GM12878 (cell line): ENCODE results near the gene CYP2A7. TPM values are rescaled to one million over a fixed set of nuclear protein-coding genes. Genes with fewer than 3 reads are reported as not detected.
"Not testable (repeated sequence)": the region's sequence is repeated elsewhere in the genome, so short reads cannot be mapped to it uniquely, and the experiment has no call there.

Source experiments
- ATAC-seq: fragments of 200-7000 bp; cut with Tn5 transposase; 3 replicates; pipeline ENCODE4 v1.9.1; 2020; ENCODE audit warnings: mild to moderate bottlenecking, moderate library complexity
- BruUV-seq: library from RNA; stranded (reverse); fragments of 400-500 nt; replicated peaks from 2 replicates; lab custom pipeline; 2021; lab: Mats Ljungman, UMichigan
- CTCF ChIA-PET: fragments of 300-600 bp; sonication (Branson Sonifier 250); formaldehyde crosslinking; extraction: SDS; loops from one replicate; lab custom pipeline; 2021; ENCODE audit warnings: inconsistent platforms; lab: Yijun Ruan, JAX
- POLR2A ChIA-PET: fragments of 350-600 bp; formaldehyde crosslinking; extraction: SDS; loops from one replicate; lab custom pipeline; 2021; ENCODE audit warnings: inconsistent platforms; lab: Charles Lee
- RAD21 ChIA-PET: fragments of 300-600 bp; sonication (Branson Sonifier 250); formaldehyde crosslinking; loops from one replicate; lab custom pipeline; 2023; ENCODE audit warnings: antibody characterized with exemption; ENCODE audit not compliant: unreplicated experiment; lab: Charles Lee
- SMC1A ChIA-PET: fragments of 300-600 bp; sonication (Branson Sonifier 250); formaldehyde crosslinking; loops from one replicate; lab custom pipeline; 2023; ENCODE audit not compliant: unreplicated experiment, uncharacterized antibody; lab: Charles Lee
- DNase-seq: peaks from one replicate; pipeline ENCODE4 v3.0.0-alpha.2; 2011; ENCODE audit warnings: low read depth, low spot score
- FAIRE-seq: peaks from 3 replicates; lab custom pipeline; 2011; peaks lifted over from hg19 to GRCh38; lab: Jason Lieb, UNC
- H2AFZ ChIP-seq: 2 replicates; pipeline ENCODE4 v1.6.0; 2011; ENCODE audit warnings: low read depth, low read length, control low read depth; ENCODE audit not compliant: control insufficient read depth
- H3K27ac ChIP-seq: 2 replicates; pipeline ENCODE4 v1.5.1; 2011; ENCODE audit warnings: control low read depth; ENCODE audit not compliant: control insufficient read depth, insufficient read depth
- H3K27me3 ChIP-seq, 2 experiments: replicated peaks in 1 of 2; 2 replicates each; pipeline versions ENCODE4 v1.6.0 to v1.6.1; 2011; ENCODE audit warnings: low read length in 1 of 2; ENCODE audit not compliant: control insufficient read depth in 2 of 2, insufficient read depth in 2 of 2
- H3K36me3 ChIP-seq, 2 experiments: 2 replicates each; pipeline ENCODE4 v1.5.1; 2011; ENCODE audit warnings: low read length in 1 of 2; ENCODE audit not compliant: control insufficient read depth in 2 of 2, insufficient read depth in 2 of 2
- H3K4me1 ChIP-seq: 2 replicates; pipeline ENCODE4 v1.6.1; 2011; ENCODE audit warnings: mild to moderate bottlenecking, low read length, moderate library complexity, mixed read lengths; ENCODE audit not compliant: control insufficient read depth, insufficient read depth
- H3K4me2 ChIP-seq: 2 replicates; pipeline ENCODE4 v1.6.0; 2011; ENCODE audit warnings: control low read depth; ENCODE audit not compliant: control insufficient read depth, insufficient read depth
- H3K4me3 ChIP-seq: fragments of 200-600 bp; sonication (generic); 2 replicates; pipeline ENCODE4 v1.5.1; 2016
- H3K79me2 ChIP-seq: 2 replicates; pipeline ENCODE4 v1.6.0; 2011; ENCODE audit warnings: low read length; ENCODE audit not compliant: control insufficient read depth, insufficient read depth
- H3K9ac ChIP-seq: 2 replicates; pipeline ENCODE4 v1.8.0; 2011; ENCODE audit warnings: low read length, control low read depth, mixed read lengths; ENCODE audit not compliant: control insufficient read depth, insufficient read depth
- H3K9me3 ChIP-seq: replicated peaks from 3 replicates; pipeline ENCODE4 v1.5.1; 2011; ENCODE audit warnings: mild to moderate bottlenecking, low read length; ENCODE audit not compliant: control insufficient read depth, insufficient read depth
- H4K20me1 ChIP-seq: 2 replicates; pipeline ENCODE4 v1.6.0; 2011; ENCODE audit not compliant: control insufficient read depth, insufficient read depth
- BACH1 ChIP-seq: fragments of 450-650 bp; IDR thresholded peaks from 2 replicates; pipeline ENCODE4 v1.6.1; 2017; ENCODE audit warnings: mild to moderate bottlenecking, borderline replicate concordance
- NFYA ChIP-seq: IDR thresholded peaks from 2 replicates; pipeline ENCODE4 v1.6.1; 2011; ENCODE audit warnings: low read depth, mild to moderate bottlenecking, low read length, improper control_type of control experiment, borderline replicate concordance
- PAX8 ChIP-seq: fragments of 450-650 bp; IDR thresholded peaks from 2 replicates; pipeline ENCODE4 v1.6.1; 2017; ENCODE audit warnings: mild to moderate bottlenecking, moderate library complexity
- RAD21 ChIP-seq: IDR thresholded peaks from 2 replicates; pipeline ENCODE4 v1.6.1; 2011; ENCODE audit warnings: mild to moderate bottlenecking, low read depth, low read length, moderate library complexity; ENCODE audit not compliant: insufficient read depth
- STAT3 ChIP-seq: IDR thresholded peaks from 2 replicates; pipeline ENCODE4 v1.6.1; 2011; ENCODE audit warnings: low read depth, low read length, improper control_type of control experiment
- TAF1 ChIP-seq: IDR thresholded peaks from 2 replicates; pipeline ENCODE4 v1.6.1; 2011; ENCODE audit warnings: mild to moderate bottlenecking, low read depth, low read length, borderline replicate concordance
- WGBS: methylation state at CpG from one replicate; pipeline ENCODE4 v1.1.6; 2016; ENCODE audit warnings: low lambda C conversion rate; ENCODE audit not compliant: insufficient replicate concordance, insufficient coverage; ENCODE audit errors: missing lambda C conversion rate; 5-methylcytosine and 5-hydroxymethylcytosine counted together
- in situ Hi-C: fragments of 300-500 bp; cut with MboI; formaldehyde crosslinking; loops from 9 replicates; pipeline ENCODE4 v1.14.3; 2018; ENCODE audit warnings: mixed read lengths
- intact Hi-C: fragments of 100-400 bp; cut with micrococcal nuclease; formaldehyde crosslinking; loops from one replicate; pipeline ENCODE4 v1.14.2; 2022; ENCODE audit not compliant: unreplicated experiment
- polyA plus RNA-seq, 11 experiments: library from polyadenylated mRNA; depleted of rRNA in 4 of 11; unstranded in 6 of 11; stranded (reverse) in 5 of 11; fragments of >200 nt; fragmentation: Nextera tagmentation in 4 of 11; fragmentation: Illumina TruSeq in 1 of 11; extraction: Ambion mirVana in 4 of 11; extraction: Trizol in 1 of 11; gene quantifications; 1 replicate in 1 of 11; 2 replicates in 10 of 11; pipeline versions ENCODE4 v1.2.1 to v1.2.3, GENCODE V29; 2011 to 2016; ENCODE audit warnings: inconsistent platforms in 2 of 11, missing spikeins in 2 of 11, low read depth in 1 of 11
- total RNA-seq, 4 experiments: library from RNA; depleted of rRNA in 3 of 4; stranded (reverse); fragments of >200 nt in 3 of 4; fragmentation: Illumina TruSeq in 1 of 4; extraction: Trizol in 1 of 4; gene quantifications; 2 replicates each; pipeline versions ENCODE4 v1.2.1 to v1.2.3, GENCODE V29; 2013 to 2021
- TF ChIP-seq, protein P1 (sequence below): fragments of 150-350 bp; IDR thresholded peaks from 2 replicates; pipeline ENCODE4 v1.6.1; 2014; ENCODE audit warnings: mild to moderate bottlenecking, low read depth, low read length
- TF ChIP-seq, protein P2 (sequence below): IDR thresholded peaks from 2 replicates; pipeline ENCODE4 v1.6.1; 2011; ENCODE audit warnings: mild to moderate bottlenecking, low read depth, low read length, moderate library complexity; ENCODE audit not compliant: insufficient replicate concordance

The CYP2A7 gene
- total and polyA plus RNA-seq, 10 of the 15 experiments (the other 5 are each of a cell fraction or from before 2014, with no cell fraction given) = not detected

DNA sequence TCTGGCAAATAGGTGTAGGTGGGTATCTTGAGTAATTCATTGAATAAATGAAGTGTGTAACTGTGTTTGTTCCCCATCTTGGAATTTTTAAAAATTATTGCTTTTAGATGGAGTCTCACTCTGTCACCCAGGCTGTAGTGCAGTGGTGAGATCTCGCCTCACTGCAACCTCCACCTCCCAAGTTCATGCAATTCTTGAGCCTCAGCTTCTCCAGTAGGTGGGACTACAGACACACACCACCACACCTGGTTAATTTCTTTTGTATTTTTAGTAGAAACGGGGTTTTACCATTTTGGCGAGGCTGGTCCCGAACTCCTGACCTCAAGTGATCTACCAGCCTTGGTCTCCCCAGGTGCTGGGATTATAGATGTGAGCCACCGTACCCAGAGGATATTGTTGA lies 23.9 kb downstream of the CYP2A7 start:
- H3K9me3 ChIP-seq = no peaks in the 10 kb centered on the region
- H3K36me3 ChIP-seq = no peaks in the 10 kb centered on the region
- intact Hi-C loops (no loop called here), in situ Hi-C loops (no loop called here)
- TF ChIP-seq TAF1 (no peak), RAD21 (no peak), BACH1 (no peak), PAX8 (no peak), STAT3 (no peak), NFYA (no peak)
- TF ChIP-seq, protein P1, sequence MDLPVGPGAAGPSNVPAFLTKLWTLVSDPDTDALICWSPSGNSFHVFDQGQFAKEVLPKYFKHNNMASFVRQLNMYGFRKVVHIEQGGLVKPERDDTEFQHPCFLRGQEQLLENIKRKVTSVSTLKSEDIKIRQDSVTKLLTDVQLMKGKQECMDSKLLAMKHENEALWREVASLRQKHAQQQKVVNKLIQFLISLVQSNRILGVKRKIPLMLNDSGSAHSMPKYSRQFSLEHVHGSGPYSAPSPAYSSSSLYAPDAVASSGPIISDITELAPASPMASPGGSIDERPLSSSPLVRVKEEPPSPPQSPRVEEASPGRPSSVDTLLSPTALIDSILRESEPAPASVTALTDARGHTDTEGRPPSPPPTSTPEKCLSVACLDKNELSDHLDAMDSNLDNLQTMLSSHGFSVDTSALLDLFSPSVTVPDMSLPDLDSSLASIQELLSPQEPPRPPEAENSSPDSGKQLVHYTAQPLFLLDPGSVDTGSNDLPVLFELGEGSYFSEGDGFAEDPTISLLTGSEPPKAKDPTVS = no peak
- TF ChIP-seq, protein P2, sequence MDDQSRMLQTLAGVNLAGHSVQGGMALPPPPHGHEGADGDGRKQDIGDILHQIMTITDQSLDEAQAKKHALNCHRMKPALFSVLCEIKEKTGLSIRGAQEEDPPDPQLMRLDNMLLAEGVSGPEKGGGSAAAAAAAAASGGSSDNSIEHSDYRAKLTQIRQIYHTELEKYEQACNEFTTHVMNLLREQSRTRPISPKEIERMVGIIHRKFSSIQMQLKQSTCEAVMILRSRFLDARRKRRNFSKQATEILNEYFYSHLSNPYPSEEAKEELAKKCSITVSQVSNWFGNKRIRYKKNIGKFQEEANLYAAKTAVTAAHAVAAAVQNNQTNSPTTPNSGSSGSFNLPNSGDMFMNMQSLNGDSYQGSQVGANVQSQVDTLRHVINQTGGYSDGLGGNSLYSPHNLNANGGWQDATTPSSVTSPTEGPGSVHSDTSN = no peak
- DNase-seq = no peak
- no peak overlapping the region for H3K4me3 ChIP-seq
- RAD21 ChIA-PET = no interaction called here
- H4K20me1 ChIP-seq = no peaks in the 10 kb centered on the region
- FAIRE-seq = no peak
- POLR2A ChIA-PET = no interaction called here
- CTCF ChIA-PET = no interaction called here
- H3K4me1 ChIP-seq = no peaks in the 10 kb centered on the region
- H3K27me3 ChIP-seq = no peaks in the 10 kb centered on the region; a peak in 1 of 4 replicates
- no peak overlapping the region for H3K4me2 ChIP-seq
- no peak overlapping the region for H3K27ac ChIP-seq
- WGBS = 12% methylated on average over 5 of the region's 5 CpGs
- no peak for ATAC-seq
- H3K9ac ChIP-seq = no peak overlapping the region
- BruUV-seq = no TSS peak
- SMC1A ChIA-PET = no interaction called here
- no peak overlapping the region for H2AFZ ChIP-seq
- H3K79me2 ChIP-seq = no peaks in the 10 kb centered on the region

DNA sequence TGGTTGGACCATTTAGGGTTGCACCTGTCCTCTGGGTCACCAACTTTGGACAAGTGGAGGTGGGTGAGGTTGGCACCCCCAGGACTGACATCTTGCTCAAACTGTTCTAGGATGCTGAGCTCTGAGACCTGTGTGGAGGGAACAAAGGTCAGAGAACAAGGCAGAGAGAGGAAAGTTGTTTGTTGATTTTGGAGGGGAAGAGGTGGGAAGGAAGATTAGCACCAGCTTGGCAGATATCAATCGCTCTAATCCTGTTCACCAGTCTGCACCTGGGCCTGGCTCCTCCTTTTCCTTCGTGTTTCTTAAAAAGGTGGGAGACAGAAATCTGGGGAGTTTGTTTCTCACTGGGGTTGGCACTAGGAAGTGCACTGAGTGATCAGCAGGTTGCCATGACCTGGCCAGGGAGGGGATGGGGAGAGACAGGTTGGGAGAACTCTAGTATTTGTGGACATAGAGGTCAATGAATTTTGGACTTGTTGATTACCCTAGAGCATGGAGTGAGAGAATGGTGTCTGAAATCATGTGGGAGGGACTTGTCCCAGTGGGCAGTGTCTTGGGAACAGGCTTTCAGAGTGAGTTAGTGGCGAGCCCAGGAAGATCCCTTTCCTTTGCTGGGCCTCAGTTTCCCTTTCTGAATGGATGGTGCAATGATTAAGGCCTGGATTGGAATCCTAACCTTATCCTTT lies 29.4 kb downstream of the CYP2A7 start:
- H3K9me3 ChIP-seq, POLR2A ChIA-PET, FAIRE-seq, H3K9ac ChIP-seq, H3K79me2 ChIP-seq, ATAC-seq, H3K36me3 ChIP-seq, H3K27ac ChIP-seq, H3K4me1 ChIP-seq, H3K4me2 ChIP-seq, DNase-seq, SMC1A ChIA-PET, RAD21 ChIA-PET, H4K20me1 ChIP-seq, in situ Hi-C loops, H3K4me3 ChIP-seq, H3K27me3 ChIP-seq, intact Hi-C loops, CTCF ChIA-PET, BruUV-seq, H2AFZ ChIP-seq: not testable (repeated sequence)
- WGBS = 17% methylated on average over 2 of the region's 3 CpGs
